Activated B cell treated with CpG ODN at 0.5 μM for 24 hours (primary cell): ENCODE results near the gene GJB3. TPM values are rescaled to one million over a fixed set of nuclear protein-coding genes. Genes with fewer than 3 reads are reported as not detected.

Experiments used
- ATAC-seq: fragments of 200-7000 bp; cut with Tn5 transposase; one replicate; pipeline ENCODE4 v1.10.0; 2021; ENCODE audit warnings: low read depth, mild to moderate bottlenecking, moderate library complexity
- CTCF ChIA-PET: fragments of 350-600 bp; sonication (Branson Sonifier 250); formaldehyde crosslinking; loops from one replicate; lab custom pipeline; 2021; ENCODE audit warnings: antibody characterized with exemption; lab: Charles Lee
- POLR2A ChIA-PET: fragments of 350-600 bp; sonication (Branson Sonifier 250); formaldehyde crosslinking; loops from one replicate; lab custom pipeline; 2021; ENCODE audit warnings: antibody characterized with exemption; lab: Charles Lee
- DNase-seq: peaks from one replicate; pipeline ENCODE4 v3.0.0; 2022
- H3K27ac Mint-ChIP-seq: one replicate; pipeline ENCODE4 v1.8.0; 2020; ENCODE audit warnings: mixed read lengths
- H3K27me3 Mint-ChIP-seq: one replicate; pipeline ENCODE4 v1.8.0; 2021; ENCODE audit warnings: mixed read lengths
- H3K36me3 Mint-ChIP-seq: one replicate; pipeline ENCODE4 v1.8.0; 2021; ENCODE audit warnings: low read depth, mixed read lengths
- H3K4me1 Mint-ChIP-seq: one replicate; pipeline ENCODE4 v1.8.0; 2021; ENCODE audit warnings: mixed read lengths
- H3K4me3 Mint-ChIP-seq: one replicate; pipeline ENCODE4 v1.8.0; 2020; ENCODE audit warnings: mild to moderate bottlenecking, mixed read lengths
- H3K9me3 Mint-ChIP-seq: one replicate; pipeline ENCODE4 v1.8.0; 2020; ENCODE audit warnings: mixed read lengths
- CTCF ChIP-seq: fragments of 200-600 bp; IDR thresholded peaks from one replicate; pipeline ENCODE4 v1.8.0; 2022; ENCODE audit warnings: antibody characterized with exemption, mild to moderate bottlenecking
- intact Hi-C: fragments of 100-400 bp; cut with micrococcal nuclease; formaldehyde crosslinking; loops from one replicate; pipeline ENCODE4 v1.15.1; 2024
- total RNA-seq: library from RNA; stranded (reverse); gene quantifications from 2 replicates; pipeline ENCODE4 v1.2.3, GENCODE V29; 2022

GJB3 gene
- total RNA-seq, 1 donor from 2014 or later = not detected

GRCh38 chr1:34786521-34787325, 5.7 kb downstream of the GJB3 start:
- H3K4me1 Mint-ChIP-seq = peaks cover 7% of the 10 kb centered on the region
- peaks cover 52% of the 10 kb centered on the region for H3K27me3 Mint-ChIP-seq
- no peak overlapping the region for H3K4me3 Mint-ChIP-seq
- no peak for TF ChIP-seq CTCF
- POLR2A ChIA-PET = interaction anchor here (0.9 kb wide), 1 partner anchor 198 kb away, joined by 3 read pairs; the partner anchor contains the start of gene TMEM35B
- CTCF ChIA-PET = interaction anchor here (0.7 to 1.5 kb wide), 5 partner anchors 10 to 80 kb away, joined by 3 to 8 read pairs (median 4); no protein-coding TSS in a partner anchor
- intact Hi-C loops = loop anchor here (1.0 kb wide), 2 partner anchors 66 to 80 kb away; no protein-coding TSS in a partner anchor
- H3K36me3 Mint-ChIP-seq = no peaks in the 10 kb centered on the region
- DNase-seq (no peak), ATAC-seq (peak; percentile 82)
- no peaks in the 10 kb centered on the region for H3K9me3 Mint-ChIP-seq
- H3K27ac Mint-ChIP-seq = no peak overlapping the region

- intact Hi-C loops = no loop called here
- ATAC-seq = no peak
- no peak overlapping the region for H3K4me3 Mint-ChIP-seq
- H3K9me3 Mint-ChIP-seq = no peaks in the 10 kb centered on the region
- H3K27ac Mint-ChIP-seq = no peak overlapping the region
- POLR2A ChIA-PET = no interaction called here
- CTCF ChIA-PET = interaction anchor here (1.5 kb wide), 1 partner anchor 9 kb away, joined by 3 read pairs; no protein-coding TSS in a partner anchor
- H3K36me3 Mint-ChIP-seq = no peaks in the 10 kb centered on the region
- no peak for TF ChIP-seq CTCF
- H3K4me1 Mint-ChIP-seq = peaks cover 17% of the 10 kb centered on the region
- DNase-seq = no peak
- peaks cover 53% of the 10 kb centered on the region for H3K27me3 Mint-ChIP-seq
Observed at GRCh38 chr1:34787461-34788420, 6.7 kb downstream of the GJB3 start.

GRCh38 chr1:34790985-34791384, 10.0 kb downstream of the GJB3 start:
- Mint-ChIP-seq H3K9me3 (no peaks in the 10 kb centered on the region), H3K36me3 (no peaks in the 10 kb centered on the region), H3K27ac (no peak overlapping the region), H3K4me3 (no peak overlapping the region), H3K27me3 (peaks cover 38% of the 10 kb centered on the region), H3K4me1 (peaks cover 17% of the 10 kb centered on the region)
- CTCF ChIA-PET = interaction anchor here (1.4 kb wide), 1 partner anchor 61 kb away, joined by 3 read pairs; no protein-coding TSS in a partner anchor
- ATAC-seq = no peak
- intact Hi-C loops = no loop called here
- DNase-seq = no peak
- TF ChIP-seq CTCF = no peak
- POLR2A ChIA-PET = no interaction called here

GRCh38 chr1:34792424-34792823, 11.4 kb downstream of the GJB3 start:
- CTCF ChIA-PET = no interaction called here
- H3K9me3 Mint-ChIP-seq = no peaks in the 10 kb centered on the region
- H3K36me3 Mint-ChIP-seq = no peaks in the 10 kb centered on the region
- peak overlapping the region; percentile 42 for H3K4me3 Mint-ChIP-seq
- no peak for ATAC-seq
- peaks cover 31% of the 10 kb centered on the region for H3K27me3 Mint-ChIP-seq
- peaks cover 28% of the 10 kb centered on the region for H3K4me1 Mint-ChIP-seq
- DNase-seq = no peak
- no peak for TF ChIP-seq CTCF
- POLR2A ChIA-PET = no interaction called here
- no peak overlapping the region for H3K27ac Mint-ChIP-seq
- intact Hi-C loops = no loop called here
